Endothelial cell of umbilical vein (primary cell): Measurements from ENCODE around the gene KCNE3. TPM values are rescaled to one million over a fixed set of nuclear protein-coding genes. Genes with fewer than 3 reads are reported as not detected.

Experiments
- BruUV-seq: library from RNA; stranded (reverse); fragments of 400-500 nt; replicated peaks from 2 replicates; lab custom pipeline; 2021; lab: Mats Ljungman, UMichigan
- CTCF ChIA-PET: fragments of 300-600, 350-600 bp; sonication (Branson Sonifier 250); formaldehyde crosslinking; loops from one replicate; lab custom pipeline; 2021; ENCODE audit warnings: antibody characterized with exemption, inconsistent platforms; lab: Charles Lee
- POLR2A ChIA-PET: fragments of 300-600, 350-600 bp; sonication (Branson Sonifier 250); formaldehyde crosslinking; loops from one replicate; lab custom pipeline; 2021; ENCODE audit warnings: antibody characterized with exemption, inconsistent platforms; lab: Charles Lee
- DNase-seq: peaks from one replicate; pipeline ENCODE4 v3.0.0-alpha.2; 2011; ENCODE audit warnings: low read depth, low spot score
- FAIRE-seq: peaks from 2 replicates; lab custom pipeline; 2011; peaks lifted over from hg19 to GRCh38; lab: Jason Lieb, UNC
- H2AFZ ChIP-seq: 2 replicates; pipeline ENCODE4 v1.6.0; 2012; ENCODE audit warnings: low read depth, low read length, control low read depth, inconsistent platforms
- H3K27ac ChIP-seq: 2 replicates; pipeline ENCODE4 v1.5.1; 2011; ENCODE audit warnings: low read depth, mild to moderate bottlenecking, control low read depth, low read length, moderate library complexity; ENCODE audit not compliant: insufficient read depth
- H3K27me3 ChIP-seq, 2 experiments: 2 replicates each; pipeline versions ENCODE4 v1.6.0 to v1.6.1; 2011; ENCODE audit warnings: low read length in 2 of 2, mixed read lengths in 1 of 2; ENCODE audit not compliant: control insufficient read depth in 2 of 2, insufficient read depth in 2 of 2
- H3K36me3 ChIP-seq, 2 experiments: 2 replicates in 1 of 2; 3 replicates in 1 of 2; pipeline ENCODE4 v1.5.1; 2011; ENCODE audit warnings: low read length in 2 of 2, mild to moderate bottlenecking in 1 of 2, moderate library complexity in 1 of 2; ENCODE audit not compliant: control insufficient read depth in 2 of 2, insufficient read depth in 2 of 2; ENCODE audit errors: extremely low read depth in 1 of 2
- H3K4me1 ChIP-seq: 3 replicates; pipeline ENCODE4 v1.5.1; 2011; ENCODE audit warnings: mild to moderate bottlenecking, low read length; ENCODE audit not compliant: control insufficient read depth, insufficient read depth; ENCODE audit errors: extremely low read depth
- H3K4me2 ChIP-seq: 2 replicates; pipeline ENCODE4 v1.6.1; 2011; ENCODE audit warnings: low read length, control low read depth, mixed read lengths; ENCODE audit not compliant: insufficient read depth
- H3K4me3 ChIP-seq, 3 experiments: fragments of 200-600 bp in 1 of 3; sonication (generic), shearing (Covaris generic) in 1 of 3; replicated peaks in 1 of 3; 2 replicates each; pipeline ENCODE4 v1.5.1; 2011 to 2016; ENCODE audit warnings: control low read depth in 3 of 3, low read length in 3 of 3, mild to moderate bottlenecking in 2 of 3, inconsistent platforms in 1 of 3, low read depth in 1 of 3, moderate library complexity in 1 of 3; ENCODE audit not compliant: insufficient read depth in 1 of 3
- H3K79me2 ChIP-seq: 2 replicates; pipeline ENCODE4 v1.6.0; 2012; ENCODE audit warnings: low read length, inconsistent platforms; ENCODE audit not compliant: control insufficient read depth, insufficient read depth
- H3K9ac ChIP-seq: replicated peaks from 2 replicates; pipeline ENCODE3; 2011; ENCODE audit warnings: low read length, control low read depth; ENCODE audit not compliant: insufficient read depth; ENCODE audit errors: extremely low read depth
- H3K9me1 ChIP-seq: replicated peaks from 3 replicates; pipeline ENCODE4 v1.6.0; 2011; ENCODE audit warnings: mild to moderate bottlenecking, low read length; ENCODE audit not compliant: control insufficient read depth, insufficient read depth; ENCODE audit errors: extremely low read depth
- H3K9me3 ChIP-seq: replicated peaks from 2 replicates; pipeline ENCODE4 v1.5.1; 2012; ENCODE audit warnings: low read length, inconsistent platforms; ENCODE audit not compliant: control insufficient read depth, insufficient read depth
- H4K20me1 ChIP-seq: replicated peaks from 2 replicates; pipeline ENCODE3; 2011; ENCODE audit warnings: mild to moderate bottlenecking, low read length; ENCODE audit not compliant: control insufficient read depth, insufficient read depth; ENCODE audit errors: extremely low read depth
- EZH2 ChIP-seq: IDR thresholded peaks from 2 replicates; pipeline ENCODE4 v1.6.1; 2012; ENCODE audit warnings: borderline replicate concordance, low read depth, mild to moderate bottlenecking, moderate library complexity, low read length, inconsistent platforms; ENCODE audit not compliant: severe bottlenecking
- FOS ChIP-seq: IDR thresholded peaks from 2 replicates; pipeline ENCODE4 v1.6.1; 2011; ENCODE audit warnings: mild to moderate bottlenecking, low read length, moderate library complexity, borderline replicate concordance; ENCODE audit not compliant: insufficient read depth
- GATA2 ChIP-seq: IDR thresholded peaks from 2 replicates; pipeline ENCODE4 v1.7.0; 2011; ENCODE audit warnings: low read depth, mild to moderate bottlenecking, moderate library complexity, mixed read lengths, low read length; ENCODE audit not compliant: insufficient read length, insufficient read depth
- JUN ChIP-seq: IDR thresholded peaks from 2 replicates; pipeline ENCODE4 v1.6.1; 2011; ENCODE audit warnings: borderline replicate concordance, low read depth; ENCODE audit not compliant: insufficient read length, insufficient read depth
- MYC ChIP-seq: IDR thresholded peaks from one replicate; pipeline ENCODE4 v1.6.1; 2011; ENCODE audit warnings: mild to moderate bottlenecking, low read depth, low read length
- POLR2A ChIP-seq: IDR thresholded peaks from 2 replicates; pipeline ENCODE4 v1.6.1; 2012; ENCODE audit warnings: low read depth, mild to moderate bottlenecking, control low read depth, low read length
- POLR2AphosphoS5 ChIP-seq: IDR thresholded peaks from 2 replicates; pipeline ENCODE4 v1.6.1; 2012; ENCODE audit warnings: low read depth, mild to moderate bottlenecking, control low read depth, low read length, moderate library complexity; ENCODE audit not compliant: insufficient read depth
- dilution Hi-C: fragments of 300-500 bp; cut with MboI; formaldehyde crosslinking; loops from one replicate; pipeline ENCODE4 v1.15.0; 2019; ENCODE audit warnings: low sequenced_read_pairs; ENCODE audit not compliant: extremely low pct_ligation_motif_present
- intact Hi-C: fragments of 100-400 bp; cut with micrococcal nuclease; formaldehyde crosslinking; loops from one replicate; pipeline ENCODE4 v1.10.0; 2022
- polyA plus RNA-seq, 4 experiments: library from polyadenylated mRNA; depleted of rRNA in 3 of 4; stranded (reverse) in 3 of 4; unstranded in 1 of 4; fragments of >200 nt; gene quantifications; 2 replicates each; pipeline versions ENCODE4 v1.2.1 to v1.2.3, GENCODE V29; 2011 to 2012; ENCODE audit warnings: missing spikeins in 1 of 4
- total RNA-seq: library from RNA; stranded (reverse); gene quantifications from 2 replicates; pipeline ENCODE4 v1.2.3, GENCODE V29; 2021
- TF ChIP-seq, protein P1 (sequence below): IDR thresholded peaks from 2 replicates; pipeline ENCODE4 v1.6.1; 2011; ENCODE audit not compliant: insufficient read depth, insufficient read length
- TF ChIP-seq, protein P2 (sequence below), 2 donors: IDR thresholded peaks; 1 replicate in 1 of 2; 2 replicates in 1 of 2; pipeline ENCODE4 v1.5.1; 2011; ENCODE audit warnings: low read length in 2 of 2, mild to moderate bottlenecking in 2 of 2, moderate library complexity in 2 of 2, control low read depth in 1 of 2, inconsistent platforms in 1 of 2, low read depth in 1 of 2; ENCODE audit not compliant: insufficient read depth in 1 of 2; ENCODE audit errors: extremely low read depth in 1 of 2

Gene KCNE3
- total and polyA plus RNA-seq, 2 donors (not counting 3 experiments of a cell fraction or from before 2014, with no cell fraction given), result 0.97 to 2.2 TPM

DNA sequence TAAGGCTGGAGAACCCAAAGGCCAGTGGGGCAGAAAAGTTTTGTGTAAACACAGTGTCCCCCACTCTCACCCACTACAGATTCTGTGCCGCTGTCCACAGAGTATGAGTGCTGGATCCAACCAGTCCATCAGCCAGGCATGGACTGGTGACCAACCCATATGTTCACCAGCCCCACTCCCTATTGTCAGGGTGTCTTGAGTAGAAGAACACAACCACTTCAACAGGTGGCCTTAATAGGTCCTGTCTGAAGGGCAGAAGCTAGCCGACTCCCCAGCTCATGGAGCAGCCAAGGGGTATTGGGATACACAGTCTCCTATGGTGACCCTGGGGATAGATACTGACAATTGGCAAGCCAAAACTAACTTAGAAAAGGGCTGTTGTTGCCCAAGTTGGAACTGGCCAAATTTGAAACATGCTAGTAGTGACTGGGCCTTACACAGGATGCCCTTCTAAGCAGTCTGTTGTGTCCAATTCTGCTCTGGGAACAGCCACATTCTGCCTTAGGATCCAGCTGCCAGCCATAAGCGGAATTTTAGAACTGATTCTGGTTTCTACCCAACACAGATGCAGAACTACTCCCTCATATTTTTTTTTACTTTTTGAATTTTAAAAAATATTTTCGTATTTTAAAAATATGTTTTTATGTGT is 49.4 kb downstream of the KCNE3 start:
- CTCF ChIA-PET, result interaction anchor here (1.0 to 2.0 kb wide), 3 partner anchors 19 to 35 kb away, joined by 3 to 8 read pairs (median 4); partner anchors contain the start of gene PGM2L1
- no peaks in the 10 kb centered on the region for H3K79me2 ChIP-seq
- peak overlapping the region; percentile 95 for H3K4me2 ChIP-seq
- TF ChIP-seq MYC (no peak), GATA2 (no peak), POLR2AphosphoS5 (no peak), POLR2A (no peak), JUN (no peak), FOS (no peak), EZH2 (no peak)
- TF ChIP-seq, protein P1, sequence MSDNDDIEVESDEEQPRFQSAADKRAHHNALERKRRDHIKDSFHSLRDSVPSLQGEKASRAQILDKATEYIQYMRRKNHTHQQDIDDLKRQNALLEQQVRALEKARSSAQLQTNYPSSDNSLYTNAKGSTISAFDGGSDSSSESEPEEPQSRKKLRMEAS, result no peak
- TF ChIP-seq, protein P2, sequence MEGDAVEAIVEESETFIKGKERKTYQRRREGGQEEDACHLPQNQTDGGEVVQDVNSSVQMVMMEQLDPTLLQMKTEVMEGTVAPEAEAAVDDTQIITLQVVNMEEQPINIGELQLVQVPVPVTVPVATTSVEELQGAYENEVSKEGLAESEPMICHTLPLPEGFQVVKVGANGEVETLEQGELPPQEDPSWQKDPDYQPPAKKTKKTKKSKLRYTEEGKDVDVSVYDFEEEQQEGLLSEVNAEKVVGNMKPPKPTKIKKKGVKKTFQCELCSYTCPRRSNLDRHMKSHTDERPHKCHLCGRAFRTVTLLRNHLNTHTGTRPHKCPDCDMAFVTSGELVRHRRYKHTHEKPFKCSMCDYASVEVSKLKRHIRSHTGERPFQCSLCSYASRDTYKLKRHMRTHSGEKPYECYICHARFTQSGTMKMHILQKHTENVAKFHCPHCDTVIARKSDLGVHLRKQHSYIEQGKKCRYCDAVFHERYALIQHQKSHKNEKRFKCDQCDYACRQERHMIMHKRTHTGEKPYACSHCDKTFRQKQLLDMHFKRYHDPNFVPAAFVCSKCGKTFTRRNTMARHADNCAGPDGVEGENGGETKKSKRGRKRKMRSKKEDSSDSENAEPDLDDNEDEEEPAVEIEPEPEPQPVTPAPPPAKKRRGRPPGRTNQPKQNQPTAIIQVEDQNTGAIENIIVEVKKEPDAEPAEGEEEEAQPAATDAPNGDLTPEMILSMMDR (IDR thresholded peaks at IDR 0.05; ENCODE audit: extremely low read depth in 1 of 2, insufficient read depth in 1 of 2, low read depth in 1 of 2, low read length in 2 of 2), result no peak
- FAIRE-seq (no peak), DNase-seq (peak; percentile 42)
- dilution Hi-C loops (no loop called here), intact Hi-C loops (loop anchor here (2.0 kb wide), 1 partner anchor 31 kb away; no protein-coding TSS in a partner anchor)
- H4K20me1 ChIP-seq, result no peaks in the 10 kb centered on the region
- H3K27me3 ChIP-seq, result no peaks in the 10 kb centered on the region
- H2AFZ ChIP-seq, result peak overlapping the region; percentile 23
- H3K9me1 ChIP-seq, result no peaks in the 10 kb centered on the region
- H3K9ac ChIP-seq, result no peak overlapping the region
- H3K27ac ChIP-seq, result peak overlapping the region; percentile 96
- H3K4me3 ChIP-seq, result no peak overlapping the region
- BruUV-seq, result TSS peak; percentile 34
- H3K36me3 ChIP-seq, result no peaks in the 10 kb centered on the region
- POLR2A ChIA-PET, result no interaction called here
- H3K9me3 ChIP-seq, result no peaks in the 10 kb centered on the region
- peaks cover 24% of the 10 kb centered on the region for H3K4me1 ChIP-seq
